Fibroblast of lung (primary cell): ENCODE measurements around the gene MYOC.
"Not testable (repeated sequence)": the region's sequence is repeated elsewhere in the genome, so short reads cannot be mapped to it uniquely, and the experiment has no call there.

ENCODE experiments used
- EZH2 ChIP-seq: IDR thresholded peaks from 2 replicates; pipeline ENCODE4 v1.5.1; 2012; ENCODE audit warnings: low read length, control low read depth, mild to moderate bottlenecking; ENCODE audit errors: missing control alignments
- TF ChIP-seq, protein P1 (sequence below), 2 donors: IDR thresholded peaks in 1 of 2; conservative IDR thresholded peaks in 1 of 2; 1 replicate in 1 of 2; 2 replicates in 1 of 2; pipeline ENCODE4 v1.5.1; 2011 to 2012; ENCODE audit warnings: low read length in 2 of 2, control low read depth in 1 of 2, inconsistent platforms in 1 of 2, low read depth in 1 of 2, mild to moderate bottlenecking in 1 of 2

DNA sequence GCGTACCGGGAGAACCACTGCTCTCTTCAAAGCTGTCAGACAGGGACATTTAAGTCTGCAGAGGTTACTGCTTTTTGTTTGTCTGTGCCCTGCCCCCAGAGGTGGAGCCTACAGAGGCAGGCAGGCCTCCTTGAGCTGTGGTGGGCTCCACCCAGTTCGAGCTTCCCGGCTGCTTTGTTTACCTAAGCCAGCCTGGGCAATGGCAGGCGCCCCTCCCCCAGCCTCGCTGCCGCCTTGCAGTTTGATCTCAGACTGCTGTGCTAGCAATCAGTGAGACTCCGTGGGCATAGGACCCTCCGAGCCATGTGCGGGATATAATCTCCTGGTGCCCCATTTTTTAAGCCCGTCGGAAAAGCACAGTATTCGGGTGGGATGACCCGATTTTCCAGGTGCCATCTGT, 43.3 kb upstream of the MYOC start:
- not testable (repeated sequence) for TF ChIP-seq EZH2
- TF ChIP-seq, protein P1, sequence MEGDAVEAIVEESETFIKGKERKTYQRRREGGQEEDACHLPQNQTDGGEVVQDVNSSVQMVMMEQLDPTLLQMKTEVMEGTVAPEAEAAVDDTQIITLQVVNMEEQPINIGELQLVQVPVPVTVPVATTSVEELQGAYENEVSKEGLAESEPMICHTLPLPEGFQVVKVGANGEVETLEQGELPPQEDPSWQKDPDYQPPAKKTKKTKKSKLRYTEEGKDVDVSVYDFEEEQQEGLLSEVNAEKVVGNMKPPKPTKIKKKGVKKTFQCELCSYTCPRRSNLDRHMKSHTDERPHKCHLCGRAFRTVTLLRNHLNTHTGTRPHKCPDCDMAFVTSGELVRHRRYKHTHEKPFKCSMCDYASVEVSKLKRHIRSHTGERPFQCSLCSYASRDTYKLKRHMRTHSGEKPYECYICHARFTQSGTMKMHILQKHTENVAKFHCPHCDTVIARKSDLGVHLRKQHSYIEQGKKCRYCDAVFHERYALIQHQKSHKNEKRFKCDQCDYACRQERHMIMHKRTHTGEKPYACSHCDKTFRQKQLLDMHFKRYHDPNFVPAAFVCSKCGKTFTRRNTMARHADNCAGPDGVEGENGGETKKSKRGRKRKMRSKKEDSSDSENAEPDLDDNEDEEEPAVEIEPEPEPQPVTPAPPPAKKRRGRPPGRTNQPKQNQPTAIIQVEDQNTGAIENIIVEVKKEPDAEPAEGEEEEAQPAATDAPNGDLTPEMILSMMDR (conservative IDR thresholded peaks at IDR 0.05 in 1 of 2, IDR thresholded peaks at IDR 0.05 in 1 of 2; ENCODE audit: low read depth in 1 of 2, low read length in 2 of 2), result not testable (repeated sequence)
